NCI-H2081 (cell line): Measurements from ENCODE around the gene KRT27.
"Not testable (repeated sequence)": the region's sequence is repeated elsewhere in the genome, so short reads cannot be mapped to it uniquely, and the experiment has no call there.

ENCODE experiments used
- DNase-seq, 2 experiments: peaks; one replicate each; lab custom pipeline; 2025; lab: John Stamatoyannopoulos, UW

Gene KRT27

GRCh38 chr17:40782450-40782849, at the start of gene KRT27:
TSS of gene KRT27 (minus strand) at chr17:40782550. CDS start at chr17:40782493, 57 bp downstream.
- no peak for DNase-seq

- DNase-seq: no peak
Measured at GRCh38 chr17:40830085-40830776, 47.9 kb upstream of the KRT27 start.

- no peak for DNase-seq
Measured at GRCh38 chr17:40828454-40829044, 46.2 kb upstream of the KRT27 start.

- no peak for DNase-seq
Measured at GRCh38 chr17:40827746-40828453, 45.5 kb upstream of the KRT27 start.

GRCh38 chr17:40825599-40825998, 43.2 kb upstream of the KRT27 start:
- no peak for DNase-seq

GRCh38 chr17:40824015-40824832, 41.9 kb upstream of the KRT27 start:
- DNase-seq: no peak

GRCh38 chr17:40822132-40822812, 39.9 kb upstream of the KRT27 start, which contains the start of gene KRT10:
TSS of gene KRT10 (minus strand) at chr17:40822614. CDS start at chr17:40822585, 29 bp downstream.
- DNase-seq: no peak

GRCh38 chr17:40821536-40821935, 39.2 kb upstream of the KRT27 start:
- DNase-seq: no peak

GRCh38 chr17:40820228-40820838, 38.0 kb upstream of the KRT27 start:
- DNase-seq: no peak

GRCh38 chr17:40819528-40820125, 37.3 kb upstream of the KRT27 start:
- DNase-seq: no peak

- DNase-seq: peak; percentile 83 to 86
Measured at GRCh38 chr17:40818733-40819527, 36.6 kb upstream of the KRT27 start.

GRCh38 chr17:40818343-40818732, 36.0 kb upstream of the KRT27 start:
- DNase-seq: no peak

GRCh38 chr17:40817103-40817682, 34.8 kb upstream of the KRT27 start:
- DNase-seq: no peak

GRCh38 chr17:40816569-40816968, 34.2 kb upstream of the KRT27 start:
- no peak for DNase-seq

GRCh38 chr17:40815381-40815780, 33.0 kb upstream of the KRT27 start:
- no peak for DNase-seq

- not testable (repeated sequence) for DNase-seq
Measured at GRCh38 chr17:40814657-40815056, 32.3 kb upstream of the KRT27 start.

GRCh38 chr17:40813804-40814203, 31.5 kb upstream of the KRT27 start:
- no peak for DNase-seq

- DNase-seq: no peak
Measured at GRCh38 chr17:40812639-40813038, 30.3 kb upstream of the KRT27 start.

- DNase-seq: no peak
Measured at GRCh38 chr17:40810494-40810893, 28.1 kb upstream of the KRT27 start.
